Measurements from ENCODE around the gene GRID2IP.

DNA sequence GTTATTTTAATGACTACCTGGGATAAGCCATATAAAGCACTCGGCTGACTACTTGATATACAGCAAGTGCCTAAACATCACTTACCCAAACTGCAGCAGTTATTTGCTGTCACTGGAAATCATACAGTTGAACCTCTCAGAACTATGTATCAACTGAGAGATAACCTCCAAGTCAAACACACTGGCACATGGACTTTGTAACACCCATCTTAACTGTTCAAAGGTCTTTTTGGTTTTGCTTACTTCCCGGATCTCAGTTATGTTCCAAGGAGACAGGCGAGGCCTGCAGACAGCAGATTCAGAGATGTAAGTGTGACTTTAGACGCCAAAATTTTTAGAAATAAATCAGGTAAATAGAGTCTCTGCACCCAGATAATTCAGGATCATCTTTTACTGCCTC lies 69.0 kb downstream of the GRID2IP start:
- TF ChIP-seq, protein P1, sequence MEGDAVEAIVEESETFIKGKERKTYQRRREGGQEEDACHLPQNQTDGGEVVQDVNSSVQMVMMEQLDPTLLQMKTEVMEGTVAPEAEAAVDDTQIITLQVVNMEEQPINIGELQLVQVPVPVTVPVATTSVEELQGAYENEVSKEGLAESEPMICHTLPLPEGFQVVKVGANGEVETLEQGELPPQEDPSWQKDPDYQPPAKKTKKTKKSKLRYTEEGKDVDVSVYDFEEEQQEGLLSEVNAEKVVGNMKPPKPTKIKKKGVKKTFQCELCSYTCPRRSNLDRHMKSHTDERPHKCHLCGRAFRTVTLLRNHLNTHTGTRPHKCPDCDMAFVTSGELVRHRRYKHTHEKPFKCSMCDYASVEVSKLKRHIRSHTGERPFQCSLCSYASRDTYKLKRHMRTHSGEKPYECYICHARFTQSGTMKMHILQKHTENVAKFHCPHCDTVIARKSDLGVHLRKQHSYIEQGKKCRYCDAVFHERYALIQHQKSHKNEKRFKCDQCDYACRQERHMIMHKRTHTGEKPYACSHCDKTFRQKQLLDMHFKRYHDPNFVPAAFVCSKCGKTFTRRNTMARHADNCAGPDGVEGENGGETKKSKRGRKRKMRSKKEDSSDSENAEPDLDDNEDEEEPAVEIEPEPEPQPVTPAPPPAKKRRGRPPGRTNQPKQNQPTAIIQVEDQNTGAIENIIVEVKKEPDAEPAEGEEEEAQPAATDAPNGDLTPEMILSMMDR (IDR thresholded peaks at IDR 0.05) = no peak
- no peak for TF ChIP-seq EZH2 (IDR thresholded peaks at IDR 0.05; ENCODE audit: borderline replicate concordance, insufficient read depth, low read depth, low read length, poor library complexity, severe bottlenecking)

All from B cell (primary cell).